Neural cell (in vitro differentiated cells): ENCODE data around the gene WDR55. TPM values are rescaled to one million over a fixed set of nuclear protein-coding genes. Genes with fewer than 3 reads are reported as not detected.

Source experiments
- H2AFZ ChIP-seq: fragments of 200-600, 300-800 bp; sonication (generic), shearing (Covaris generic); 2 replicates; pipeline ENCODE4 v1.6.0; 2014; ENCODE audit warnings: low read depth, mild to moderate bottlenecking, antibody characterized with exemption, low read length, moderate library complexity
- H3F3A ChIP-seq: fragments of 200-600 bp; shearing (Covaris generic); 2 replicates; pipeline ENCODE4 v1.6.1; 2016; ENCODE audit warnings: mild to moderate bottlenecking, moderate library complexity, mixed read lengths, antibody characterized with exemption, low read length; ENCODE audit not compliant: insufficient read depth, poor library complexity, severe bottlenecking
- H3K27ac ChIP-seq: fragments of 200-600, 300-800 bp; sonication (generic), shearing (Covaris generic); 2 replicates; pipeline ENCODE4 v1.5.1; 2014; ENCODE audit warnings: mild to moderate bottlenecking, low read length, moderate library complexity
- H3K27me3 ChIP-seq: fragments of 300-800, 200-600 bp; sonication (generic), shearing (Covaris generic); 2 replicates; pipeline ENCODE4 v1.6.0; 2014; ENCODE audit warnings: mild to moderate bottlenecking, low read depth, low read length, moderate library complexity; ENCODE audit not compliant: insufficient read depth
- H3K36me3 ChIP-seq: fragments of 300-800, 200-600 bp; sonication (generic), shearing (Covaris generic); 2 replicates; pipeline ENCODE4 v1.5.1; 2014; ENCODE audit warnings: mild to moderate bottlenecking, antibody characterized with exemption, low read length, moderate library complexity; ENCODE audit not compliant: insufficient read depth
- H3K4me2 ChIP-seq: fragments of 300-800, 200-600 bp; sonication (generic), shearing (Covaris generic); 2 replicates; pipeline ENCODE4 v1.6.0; 2014; ENCODE audit warnings: mild to moderate bottlenecking, low read length
- H3K4me3 ChIP-seq: fragments of 300-800, 200-600 bp; sonication (generic), shearing (Covaris generic); 2 replicates; pipeline ENCODE4 v1.5.1; 2014; ENCODE audit warnings: mild to moderate bottlenecking, low read length, moderate library complexity
- H3K79me2 ChIP-seq: fragments of 200-600 bp; shearing (Covaris generic); replicated peaks from 2 replicates; pipeline ENCODE4 v1.6.0; 2014; ENCODE audit warnings: mild to moderate bottlenecking, low read length, moderate library complexity; ENCODE audit not compliant: insufficient read depth
- H3K9ac ChIP-seq: fragments of 300-800, 200-600 bp; sonication (generic), shearing (Covaris generic); 2 replicates; pipeline ENCODE4 v1.6.1; 2016; ENCODE audit warnings: mild to moderate bottlenecking, low read length, mixed read lengths
- H3K9me2 ChIP-seq: fragments of 200-600 bp; shearing (Covaris generic); 2 replicates; pipeline ENCODE4 v1.6.1; 2016; ENCODE audit warnings: mild to moderate bottlenecking, low read length, mixed read lengths; ENCODE audit not compliant: insufficient read depth
- H3K9me3 ChIP-seq: fragments of 200-600, 300-800 bp; sonication (generic), shearing (Covaris generic); 2 replicates; pipeline ENCODE4 v1.6.1; 2016; ENCODE audit warnings: mild to moderate bottlenecking, mixed run types, low read length, moderate library complexity, mixed read lengths
- H4K20me1 ChIP-seq: fragments of 200-600 bp; shearing (Covaris generic); 2 replicates; pipeline ENCODE4 v1.6.1; 2016; ENCODE audit warnings: mild to moderate bottlenecking, mixed run types; ENCODE audit not compliant: insufficient read depth
- EP300 ChIP-seq: fragments of 450-650 bp; conservative IDR thresholded peaks from 2 replicates; pipeline ENCODE4 v1.6.1; 2014; ENCODE audit warnings: antibody characterized with exemption, mild to moderate bottlenecking, moderate library complexity; ENCODE audit not compliant: poor library complexity, severe bottlenecking
- EZH2 ChIP-seq: fragments of 200-600, 300-800 bp; shearing (Covaris generic), sonication (generic); IDR thresholded peaks from 2 replicates; pipeline ENCODE4 v1.6.1; 2014; ENCODE audit warnings: antibody characterized with exemption, low read length, borderline replicate concordance, mild to moderate bottlenecking; ENCODE audit not compliant: insufficient read depth, poor library complexity, severe bottlenecking
- MXI1 ChIP-seq: fragments of 450-650 bp; conservative IDR thresholded peaks from 2 replicates; pipeline ENCODE4 v1.6.1; 2014; ENCODE audit warnings: antibody characterized with exemption, mild to moderate bottlenecking; ENCODE audit not compliant: poor library complexity, severe bottlenecking
- POLR2AphosphoS5 ChIP-seq: IDR thresholded peaks from 2 replicates; pipeline ENCODE4 v1.6.1; 2012
- RAD21 ChIP-seq: fragments of 450-650 bp; conservative IDR thresholded peaks from 2 replicates; pipeline ENCODE4 v1.6.1; 2014; ENCODE audit warnings: antibody characterized with exemption, mild to moderate bottlenecking, moderate library complexity
- SMC3 ChIP-seq: fragments of 450-650 bp; conservative IDR thresholded peaks from 2 replicates; pipeline ENCODE4 v1.6.1; 2014; ENCODE audit warnings: antibody characterized with exemption, mild to moderate bottlenecking, moderate library complexity; ENCODE audit not compliant: poor library complexity
- TAF1 ChIP-seq: IDR thresholded peaks from 2 replicates; pipeline ENCODE4 v1.6.1; 2012; ENCODE audit warnings: low read depth
- polyA plus RNA-seq: library from polyadenylated mRNA; depleted of rRNA; stranded (reverse); fragments of >200 nt; gene quantifications from 2 replicates; pipeline ENCODE4 v1.2.3, GENCODE V29; 2014
- TF ChIP-seq, protein P1 (sequence below): fragments of 450-650 bp; IDR thresholded peaks from 2 replicates; pipeline ENCODE4 v1.5.1; 2014; ENCODE audit warnings: antibody characterized with exemption, mild to moderate bottlenecking, moderate library complexity; ENCODE audit not compliant: poor library complexity, severe bottlenecking
- TF ChIP-seq, protein P2 (sequence below): IDR thresholded peaks from 2 replicates; pipeline ENCODE4 v1.6.1; 2012; ENCODE audit warnings: borderline replicate concordance

WDR55 gene
- polyA plus RNA-seq, 1 donor from 2014 or later: 20.7 TPM

DNA sequence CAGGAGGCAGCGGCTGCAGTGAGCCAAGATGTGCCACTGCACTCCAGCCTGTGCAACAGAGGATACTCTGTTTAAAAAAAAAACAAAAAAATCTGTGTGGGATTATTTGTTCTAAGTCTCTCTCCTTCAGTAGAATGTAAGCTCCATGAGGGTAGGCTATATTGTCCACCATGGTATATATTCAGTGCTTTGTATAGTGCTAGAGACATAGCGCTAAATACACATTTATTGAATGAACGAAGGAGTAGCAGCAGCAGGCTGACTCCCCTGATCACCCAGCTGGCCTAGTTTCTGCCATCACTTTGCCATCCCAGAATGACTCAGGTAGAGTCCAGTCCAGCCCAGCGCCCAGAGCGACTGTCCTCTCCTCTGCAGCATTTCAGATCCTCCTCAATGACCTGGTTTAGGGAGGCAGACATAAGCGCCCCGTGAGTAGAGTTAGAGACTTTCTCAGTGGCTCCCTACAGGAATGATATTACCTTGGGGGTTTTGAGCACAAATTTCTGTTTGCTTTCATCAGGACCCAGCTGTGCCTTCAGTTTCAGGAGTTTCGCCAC, 25.8 kb downstream of the WDR55 start:
- Histone ChIP-seq H3K36me3 (peaks cover 4% of the 10 kb centered on the region), H3F3A (no peaks in the 10 kb centered on the region), H3K4me3 (peak overlapping the region; percentile 79), H3K27me3 (no peaks in the 10 kb centered on the region), H3K9me3 (no peaks in the 10 kb centered on the region), H3K9me2 (no peaks in the 10 kb centered on the region), H3K27ac (peak overlapping the region; percentile 86), H3K4me2 (peak overlapping the region; percentile 82), H3K79me2 (peaks cover 25% of the 10 kb centered on the region), H2AFZ (peak overlapping the region; percentile 74), H3K9ac (peak overlapping the region; percentile 86), H4K20me1 (no peaks in the 10 kb centered on the region)
- TF ChIP-seq SMC3: no peak

DNA sequence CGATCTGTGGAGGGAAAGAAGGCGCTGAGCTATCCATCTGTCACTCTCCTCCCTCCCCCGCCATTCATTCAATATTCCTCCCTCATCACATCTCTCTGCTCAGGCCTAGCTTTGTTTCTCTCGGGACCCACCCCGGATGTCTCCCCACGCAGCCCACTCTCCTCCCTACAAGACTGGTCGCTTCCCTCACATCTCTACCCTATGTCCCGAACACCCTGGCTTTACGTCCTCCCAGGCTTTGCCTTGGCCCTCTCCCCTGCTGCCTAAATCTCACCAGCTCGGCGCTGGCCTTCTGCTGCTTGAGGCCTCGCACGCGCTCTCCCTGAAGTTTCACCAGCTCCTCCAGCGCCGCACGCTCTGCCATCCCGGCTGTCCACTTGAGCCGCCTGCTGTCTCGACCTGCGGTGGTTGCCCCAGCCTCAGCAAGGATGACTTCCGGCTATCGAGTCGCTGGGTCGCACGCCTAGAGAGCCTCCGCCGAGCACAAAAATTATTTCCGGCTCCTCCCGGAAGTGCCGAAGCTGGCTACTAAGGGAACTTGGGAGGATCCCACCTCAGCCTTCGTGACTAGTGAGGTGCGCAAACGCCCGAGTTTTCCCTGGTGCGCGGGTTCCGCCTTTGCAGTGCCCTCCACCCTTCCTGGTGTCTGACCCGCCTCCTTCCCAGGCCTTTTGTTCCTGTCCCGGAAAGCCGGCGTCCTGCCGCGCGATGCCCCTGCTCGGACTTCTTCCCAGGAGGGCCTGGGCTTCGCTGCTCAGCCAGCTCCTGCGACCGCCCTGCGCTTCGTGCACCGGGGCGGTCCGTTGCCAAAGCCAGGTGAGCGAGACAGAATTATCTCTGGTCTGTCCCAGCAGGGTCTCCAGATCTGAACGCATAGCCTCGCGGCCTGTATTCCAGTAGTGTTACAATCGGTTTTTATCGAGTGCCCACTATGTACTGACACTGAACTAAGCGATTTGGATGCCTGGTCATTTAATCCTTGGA, 26.5 kb downstream of the WDR55 start, which contains the start of the genes HARS1 and HARS2:
Gene HARS1 (minus strand): TSS at position 430 of the 984 bp plus-strand sequence. CDS start 66 bp downstream, at position 364.
Gene HARS2 (plus strand): TSS at position 515 of the 984 bp plus-strand sequence. CDS start 194 bp downstream, at position 709.
- Histone ChIP-seq H4K20me1 (no peaks in the 10 kb centered on the region), H3K9ac (peak within 1 kb of the TSS; percentile 86), H3K79me2 (peaks cover 25% of the 10 kb centered on the region), H3K27me3 (no peaks in the 10 kb centered on the region), H2AFZ (peak within 1 kb of the TSS; percentile 74), H3K4me2 (peak within 1 kb of the TSS; percentile 89), H3K27ac (peak within 1 kb of the TSS; percentile 86), H3K36me3 (peaks cover 10% of the 10 kb centered on the region), H3K9me2 (no peaks in the 10 kb centered on the region), H3F3A (no peaks in the 10 kb centered on the region), H3K4me3 (peak within 1 kb of the TSS; percentile 79), H3K9me3 (no peaks in the 10 kb centered on the region)
- TF ChIP-seq RAD21: peak; percentile 33
- TF ChIP-seq, protein P1, sequence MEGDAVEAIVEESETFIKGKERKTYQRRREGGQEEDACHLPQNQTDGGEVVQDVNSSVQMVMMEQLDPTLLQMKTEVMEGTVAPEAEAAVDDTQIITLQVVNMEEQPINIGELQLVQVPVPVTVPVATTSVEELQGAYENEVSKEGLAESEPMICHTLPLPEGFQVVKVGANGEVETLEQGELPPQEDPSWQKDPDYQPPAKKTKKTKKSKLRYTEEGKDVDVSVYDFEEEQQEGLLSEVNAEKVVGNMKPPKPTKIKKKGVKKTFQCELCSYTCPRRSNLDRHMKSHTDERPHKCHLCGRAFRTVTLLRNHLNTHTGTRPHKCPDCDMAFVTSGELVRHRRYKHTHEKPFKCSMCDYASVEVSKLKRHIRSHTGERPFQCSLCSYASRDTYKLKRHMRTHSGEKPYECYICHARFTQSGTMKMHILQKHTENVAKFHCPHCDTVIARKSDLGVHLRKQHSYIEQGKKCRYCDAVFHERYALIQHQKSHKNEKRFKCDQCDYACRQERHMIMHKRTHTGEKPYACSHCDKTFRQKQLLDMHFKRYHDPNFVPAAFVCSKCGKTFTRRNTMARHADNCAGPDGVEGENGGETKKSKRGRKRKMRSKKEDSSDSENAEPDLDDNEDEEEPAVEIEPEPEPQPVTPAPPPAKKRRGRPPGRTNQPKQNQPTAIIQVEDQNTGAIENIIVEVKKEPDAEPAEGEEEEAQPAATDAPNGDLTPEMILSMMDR: peak; percentile 26
- TF ChIP-seq, protein P2, sequence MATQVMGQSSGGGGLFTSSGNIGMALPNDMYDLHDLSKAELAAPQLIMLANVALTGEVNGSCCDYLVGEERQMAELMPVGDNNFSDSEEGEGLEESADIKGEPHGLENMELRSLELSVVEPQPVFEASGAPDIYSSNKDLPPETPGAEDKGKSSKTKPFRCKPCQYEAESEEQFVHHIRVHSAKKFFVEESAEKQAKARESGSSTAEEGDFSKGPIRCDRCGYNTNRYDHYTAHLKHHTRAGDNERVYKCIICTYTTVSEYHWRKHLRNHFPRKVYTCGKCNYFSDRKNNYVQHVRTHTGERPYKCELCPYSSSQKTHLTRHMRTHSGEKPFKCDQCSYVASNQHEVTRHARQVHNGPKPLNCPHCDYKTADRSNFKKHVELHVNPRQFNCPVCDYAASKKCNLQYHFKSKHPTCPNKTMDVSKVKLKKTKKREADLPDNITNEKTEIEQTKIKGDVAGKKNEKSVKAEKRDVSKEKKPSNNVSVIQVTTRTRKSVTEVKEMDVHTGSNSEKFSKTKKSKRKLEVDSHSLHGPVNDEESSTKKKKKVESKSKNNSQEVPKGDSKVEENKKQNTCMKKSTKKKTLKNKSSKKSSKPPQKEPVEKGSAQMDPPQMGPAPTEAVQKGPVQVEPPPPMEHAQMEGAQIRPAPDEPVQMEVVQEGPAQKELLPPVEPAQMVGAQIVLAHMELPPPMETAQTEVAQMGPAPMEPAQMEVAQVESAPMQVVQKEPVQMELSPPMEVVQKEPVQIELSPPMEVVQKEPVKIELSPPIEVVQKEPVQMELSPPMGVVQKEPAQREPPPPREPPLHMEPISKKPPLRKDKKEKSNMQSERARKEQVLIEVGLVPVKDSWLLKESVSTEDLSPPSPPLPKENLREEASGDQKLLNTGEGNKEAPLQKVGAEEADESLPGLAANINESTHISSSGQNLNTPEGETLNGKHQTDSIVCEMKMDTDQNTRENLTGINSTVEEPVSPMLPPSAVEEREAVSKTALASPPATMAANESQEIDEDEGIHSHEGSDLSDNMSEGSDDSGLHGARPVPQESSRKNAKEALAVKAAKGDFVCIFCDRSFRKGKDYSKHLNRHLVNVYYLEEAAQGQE: peak; percentile 29
- peak; percentile 94 for TF ChIP-seq MXI1
- peak; percentile 36 for TF ChIP-seq EP300
- peak; percentile 86 for TF ChIP-seq POLR2AphosphoS5
- peak; percentile 58 for TF ChIP-seq TAF1
- TF ChIP-seq EZH2: no peak
- peak; percentile 56 for TF ChIP-seq SMC3
